ENCODE results near the gene CRACR2B.

DNA sequence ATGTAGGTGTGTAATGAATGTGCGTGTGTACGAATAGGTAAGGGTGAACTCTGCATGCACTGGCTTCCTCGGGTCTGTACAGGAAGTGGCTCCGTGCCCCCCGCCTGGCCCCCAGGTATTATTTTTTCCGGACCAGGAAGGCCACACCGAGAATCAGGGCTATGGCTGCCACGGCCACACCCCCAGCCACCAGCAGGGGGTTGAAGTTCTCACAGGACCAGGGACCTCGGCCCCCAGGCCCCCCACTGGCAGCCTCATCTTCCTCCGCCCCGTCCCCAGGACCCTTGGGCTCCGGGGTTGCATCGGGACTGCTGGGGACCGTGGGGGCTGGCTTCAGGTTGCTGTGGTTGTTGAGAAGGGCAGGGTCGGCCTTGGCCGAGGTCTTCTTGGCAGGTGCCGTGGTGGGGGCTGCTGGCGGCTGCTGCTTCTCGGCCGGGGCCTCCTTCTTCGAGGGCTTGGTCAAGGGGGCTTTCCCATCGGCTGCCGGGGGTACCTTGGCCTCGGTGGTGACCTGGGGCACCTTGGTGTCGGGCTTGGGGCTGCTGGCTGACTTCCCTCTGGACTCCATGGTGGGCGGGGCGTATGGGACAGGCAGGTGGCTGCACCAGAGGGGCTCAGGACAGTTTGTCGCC, 39.6 kb upstream of the CRACR2B start:
- TF ChIP-seq SIN3A (IDR thresholded peaks at IDR 0.05; ENCODE audit: borderline replicate concordance, insufficient read depth, low read length) (no peak), TAF1 (IDR thresholded peaks at IDR 0.05; ENCODE audit: borderline replicate concordance, insufficient read depth, low read length) (no peak), POLR2AphosphoS5 (IDR thresholded peaks at IDR 0.05; ENCODE audit: low read depth, low read length) (no peak), REST (IDR thresholded peaks at IDR 0.05; ENCODE audit: insufficient read depth in 1 of 2, low read depth in 2 of 2, low read length in 2 of 2) (no peak)

Measured in PFSK-1 (cell line).